Measurements from ENCODE around the gene DSP.

DSP gene

DNA sequence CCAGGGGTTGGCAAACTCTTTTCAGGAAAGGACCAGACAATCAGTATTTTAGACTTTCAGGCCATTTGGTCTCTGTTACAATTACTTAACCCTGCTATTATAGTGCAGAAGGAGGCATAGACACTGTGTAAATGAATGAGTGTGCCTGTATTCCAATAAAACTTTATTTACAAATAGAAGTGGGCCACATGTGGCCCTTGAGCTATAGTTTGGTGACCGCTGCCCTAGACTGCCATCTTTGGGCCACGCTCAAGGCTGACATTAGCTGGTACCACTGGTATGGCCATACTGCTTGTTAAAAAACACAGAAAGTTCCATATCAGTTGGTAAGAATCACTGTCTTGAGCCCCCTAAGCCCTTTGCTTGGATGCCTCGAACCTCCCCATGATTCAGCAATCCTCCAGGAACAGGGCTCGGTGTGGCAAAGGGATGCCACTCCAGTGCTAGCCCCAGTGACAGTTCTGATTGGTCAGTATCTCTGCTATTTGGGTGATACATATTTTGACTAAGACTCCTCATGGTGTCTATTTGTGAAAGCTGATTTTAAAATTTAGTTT lies 25.2 kb downstream of the DSP start:
- no peak for DNase-seq

DNA sequence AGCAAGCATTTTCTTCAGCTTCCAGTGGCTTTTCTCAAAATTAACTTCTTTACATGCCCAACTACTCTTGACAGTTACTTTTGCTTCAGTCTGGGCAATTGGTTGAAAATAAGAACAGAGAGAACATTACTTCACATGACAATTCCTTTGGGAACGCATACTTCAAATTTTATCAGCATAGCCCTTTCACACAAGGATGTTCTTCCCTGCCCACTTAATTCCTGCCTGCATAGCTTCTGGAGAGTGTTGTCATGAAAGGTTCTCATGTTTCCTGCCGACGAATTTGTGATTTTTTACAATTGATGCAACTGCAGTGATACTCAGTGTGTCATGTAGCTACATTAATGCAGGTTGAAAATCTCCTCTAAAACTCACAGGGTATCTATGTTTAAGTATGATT lies 26.6 kb downstream of the DSP start:
- DNase-seq = no peak

DNA sequence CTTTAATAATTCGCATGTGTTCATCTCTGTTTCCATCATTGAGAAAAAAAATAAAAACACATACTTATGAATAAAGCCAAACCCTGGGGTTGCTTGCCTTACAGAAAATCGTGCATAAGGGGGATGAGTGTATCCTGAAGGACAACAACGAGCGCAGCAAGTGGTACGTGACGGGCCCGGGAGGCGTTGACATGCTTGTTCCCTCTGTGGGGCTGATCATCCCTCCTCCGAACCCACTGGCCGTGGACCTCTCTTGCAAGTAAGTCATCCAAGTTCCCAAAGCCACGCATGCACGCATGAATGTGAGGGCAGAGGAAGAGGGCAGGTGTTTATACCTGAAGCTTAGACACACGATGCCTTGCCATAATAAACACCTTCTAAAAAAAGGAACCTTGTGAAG lies 27.6 kb downstream of the DSP start:
- DNase-seq = no peak

GRCh38 chr6:7572213-7572943 lies 30.9 kb downstream of the DSP start:
- no peak for DNase-seq

- no peak for DNase-seq
These were observed 33.0 kb downstream of the DSP start for GRCh38 chr6:7574500-7574899.

DNA sequence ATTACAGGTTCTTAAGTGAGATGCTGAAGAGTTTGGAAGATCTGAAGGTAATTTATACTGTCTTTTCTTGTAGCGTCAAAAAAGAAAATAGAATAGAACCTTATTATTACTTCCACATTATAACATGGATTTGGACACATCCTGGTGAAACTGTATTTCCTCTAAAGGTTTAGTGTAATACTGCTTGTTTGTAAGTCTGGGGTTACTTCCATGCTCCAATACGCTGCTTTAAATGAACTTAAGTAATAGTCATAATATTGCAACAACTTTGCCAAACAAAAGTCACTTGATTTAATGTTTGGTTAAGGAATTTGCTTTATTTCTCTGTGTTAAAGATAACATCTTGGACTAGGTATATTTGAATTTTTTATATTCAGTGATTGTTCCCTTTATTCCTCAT lies 37.0 kb downstream of the DSP start:
- DNase-seq = no peak

DNA sequence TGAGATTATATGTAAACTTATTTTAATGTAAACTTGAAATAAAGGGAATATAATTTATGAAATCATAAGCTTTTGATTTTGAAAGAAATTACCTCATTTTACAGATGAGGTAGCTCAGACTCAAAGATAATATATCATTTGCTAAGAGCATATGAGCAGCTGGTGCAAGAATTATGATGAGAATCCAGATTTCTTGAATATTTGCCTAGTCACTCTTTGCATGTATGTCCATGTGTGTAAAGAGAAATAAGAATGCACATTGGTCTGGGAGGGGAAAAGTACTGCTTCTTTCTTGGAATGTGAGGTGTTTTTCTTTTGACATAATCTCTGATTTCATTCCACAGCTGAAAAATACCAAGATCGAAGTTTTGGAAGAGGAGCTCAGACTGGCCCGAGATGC lies 37.5 kb downstream of the DSP start:
- no peak for DNase-seq

DNA sequence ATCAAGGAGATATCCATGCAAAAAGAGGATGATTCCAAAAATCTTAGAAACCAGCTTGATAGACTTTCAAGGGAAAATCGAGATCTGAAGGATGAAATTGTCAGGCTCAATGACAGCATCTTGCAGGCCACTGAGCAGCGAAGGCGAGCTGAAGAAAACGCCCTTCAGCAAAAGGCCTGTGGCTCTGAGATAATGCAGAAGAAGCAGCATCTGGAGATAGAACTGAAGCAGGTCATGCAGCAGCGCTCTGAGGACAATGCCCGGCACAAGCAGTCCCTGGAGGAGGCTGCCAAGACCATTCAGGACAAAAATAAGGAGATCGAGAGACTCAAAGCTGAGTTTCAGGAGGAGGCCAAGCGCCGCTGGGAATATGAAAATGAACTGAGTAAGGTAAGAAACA lies 38.4 kb downstream of the DSP start:
- no peak for DNase-seq

DNA sequence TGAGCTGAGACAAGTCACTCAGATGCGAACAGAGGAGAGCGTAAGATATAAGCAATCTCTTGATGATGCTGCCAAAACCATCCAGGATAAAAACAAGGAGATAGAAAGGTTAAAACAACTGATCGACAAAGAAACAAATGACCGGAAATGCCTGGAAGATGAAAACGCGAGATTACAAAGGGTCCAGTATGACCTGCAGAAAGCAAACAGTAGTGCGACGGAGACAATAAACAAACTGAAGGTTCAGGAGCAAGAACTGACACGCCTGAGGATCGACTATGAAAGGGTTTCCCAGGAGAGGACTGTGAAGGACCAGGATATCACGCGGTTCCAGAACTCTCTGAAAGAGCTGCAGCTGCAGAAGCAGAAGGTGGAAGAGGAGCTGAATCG lies 39.1 kb downstream of the DSP start:
- no peak for DNase-seq

- DNase-seq = no peak
These were observed 39.6 kb downstream of the DSP start for GRCh38 chr6:7580927-7581618.

GRCh38 chr6:7585287-7585930 lies 43.9 kb downstream of the DSP start:
- no peak for DNase-seq

GRCh38 chr6:7587631-7588100 lies 46.2 kb downstream of the DSP start:
- DNase-seq = no peak

GRCh38 chr6:7588506-7588905 lies 47.0 kb downstream of the DSP start:
- DNase-seq = no peak

DNA sequence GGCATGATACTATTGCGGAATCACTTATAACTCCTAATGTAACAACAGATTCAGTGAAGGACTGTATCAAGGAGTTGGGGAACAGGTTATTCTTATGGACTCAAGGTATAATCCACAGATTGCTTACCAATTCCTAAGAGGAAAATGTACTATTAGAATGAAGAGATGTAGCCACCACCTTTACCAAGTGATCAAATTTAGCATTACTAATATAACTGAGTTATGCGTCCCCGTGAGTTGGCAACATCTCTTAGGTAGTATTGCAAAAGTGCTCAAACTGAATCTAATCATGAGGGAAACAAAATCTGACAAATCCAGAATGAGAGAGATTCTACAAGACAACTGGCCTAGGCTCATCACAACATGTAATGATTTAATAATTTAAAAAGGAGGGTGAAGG lies 47.8 kb downstream of the DSP start:
- DNase-seq = no peak

DNA sequence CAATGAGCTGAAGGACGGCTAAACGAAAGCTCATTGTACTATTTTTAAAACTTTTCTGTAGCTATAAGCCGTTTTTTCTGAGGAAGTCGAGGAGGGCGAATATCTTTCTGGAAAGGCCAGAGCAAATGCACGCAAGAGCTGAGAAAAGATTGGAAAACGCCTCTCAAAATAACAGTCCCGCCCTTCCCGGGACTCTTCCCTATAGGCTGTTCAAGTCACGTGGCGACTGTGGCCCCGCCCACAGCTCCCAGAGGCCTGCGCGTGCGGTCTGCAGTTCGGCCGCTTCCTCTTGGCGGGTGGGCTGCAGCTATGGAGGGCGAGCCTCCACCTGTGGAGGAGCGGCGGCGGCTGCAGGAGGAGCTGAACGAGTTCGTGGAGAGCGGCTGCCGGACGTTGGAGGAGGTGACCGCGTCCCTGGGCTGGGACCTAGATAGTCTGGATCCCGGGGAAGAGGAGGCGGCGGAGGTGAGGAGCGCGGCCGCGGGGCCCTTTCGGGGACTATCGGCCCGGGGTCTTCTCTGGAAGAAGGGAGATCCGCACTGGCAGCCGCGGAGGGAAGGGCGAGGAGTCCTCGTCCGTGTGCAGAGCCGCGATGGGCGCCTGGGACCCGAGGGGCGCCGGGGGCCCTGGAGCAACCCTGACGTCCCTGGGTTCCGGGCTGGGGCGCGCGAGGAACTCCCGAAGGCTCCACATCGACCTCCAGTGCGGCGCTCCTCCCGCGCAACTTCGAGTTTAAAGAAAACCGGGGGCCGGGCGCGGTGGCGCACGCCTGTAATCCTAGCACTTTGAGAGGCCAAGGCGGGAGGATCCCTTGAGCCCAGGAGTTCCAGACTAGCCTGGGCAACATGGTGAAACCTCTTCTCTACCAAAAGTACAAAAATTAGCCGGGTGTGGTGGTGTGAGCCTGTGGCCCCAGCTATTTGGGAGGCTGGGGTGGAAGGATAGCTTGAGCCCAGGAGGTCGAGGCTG lies 48.8 kb downstream of the DSP start, which contains the start of gene SNRNP48:
TSS of gene SNRNP48 (plus strand) at position 250 of the 969 bp plus-strand sequence. CDS start at position 310, 60 bp downstream.
- DNase-seq = peak; percentile 94

DNA sequence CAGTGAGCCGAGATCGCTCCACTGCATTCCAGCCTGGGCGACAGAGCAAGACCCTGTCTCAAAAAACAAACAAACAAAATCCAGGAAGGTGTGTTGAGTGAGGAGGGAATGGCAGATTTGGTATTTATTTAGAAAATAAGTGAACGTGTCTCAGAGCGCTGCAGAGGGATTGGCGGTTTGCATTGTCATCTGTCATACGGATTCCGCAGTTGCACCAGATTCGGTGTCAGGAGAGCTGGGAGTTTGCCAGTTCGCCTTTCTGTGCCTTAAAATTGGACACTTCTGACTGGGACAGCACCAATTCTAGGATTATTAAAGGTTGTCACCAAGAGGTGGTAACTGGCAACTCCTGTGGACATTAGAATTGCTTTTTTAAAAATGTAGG lies 49.4 kb downstream of the DSP start:
- peak; percentile 1 for DNase-seq

GRCh38 chr6:7591770-7592169 lies 50.3 kb downstream of the DSP start:
- no peak for DNase-seq

DNA sequence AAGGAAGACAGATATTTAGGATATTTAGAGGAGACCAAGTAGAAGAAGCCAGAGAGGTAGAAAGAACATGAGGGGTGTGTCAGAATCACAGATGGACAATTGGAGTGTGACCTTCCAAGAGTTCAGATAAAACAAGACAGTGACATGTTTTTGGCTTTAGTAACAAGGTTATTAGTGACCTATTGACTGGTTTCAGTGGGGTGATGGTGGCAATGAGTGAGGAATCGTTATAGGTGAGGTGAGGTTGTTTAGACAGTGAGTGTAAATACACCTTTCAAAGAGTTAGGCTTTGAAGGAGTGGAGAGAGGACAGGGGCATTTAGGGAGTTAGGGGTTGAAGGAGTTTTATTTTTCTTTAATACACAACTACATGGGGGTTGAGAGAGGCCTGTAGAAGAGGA lies 51.8 kb downstream of the DSP start:
- no peak for DNase-seq

DNA sequence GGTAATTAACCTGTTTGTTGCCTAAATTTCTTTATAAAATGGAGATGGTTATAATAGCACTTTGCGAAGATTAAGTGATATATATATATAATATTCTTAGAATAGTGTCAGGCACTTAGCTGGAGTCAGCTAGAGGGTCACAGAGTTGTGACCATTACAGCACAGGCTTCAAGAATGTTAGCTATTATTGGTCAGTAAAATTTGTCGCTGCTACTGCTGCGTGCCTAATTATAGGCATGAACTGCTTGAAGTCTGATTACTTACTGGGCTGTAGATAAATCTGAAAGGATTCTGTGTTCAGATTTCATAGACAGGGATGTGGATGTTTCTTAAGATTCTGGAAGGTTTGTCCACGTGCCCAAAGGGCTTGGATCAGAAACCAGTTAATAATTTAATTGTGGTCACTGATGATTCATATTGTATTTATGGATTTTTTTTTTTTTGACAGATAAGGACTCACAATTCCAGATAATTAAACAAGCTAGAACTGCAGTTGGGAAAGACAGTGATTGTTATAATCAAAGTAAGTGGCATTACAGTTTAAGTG lies 53.2 kb downstream of the DSP start:
- no peak for DNase-seq

- DNase-seq = no peak
These were observed 62.5 kb downstream of the DSP start for GRCh38 chr6:7604003-7604402.

GRCh38 chr6:7604506-7604905 lies 63.0 kb downstream of the DSP start:
- DNase-seq = no peak

Data from midbrain (tissue), 1 donor.